SK-N-SH (cell line): ENCODE data around the gene MDH1.
A peak's percentile ranks its signal among the peaks of the same experiment; 100 is the strongest.

Experiments
- EP300 ChIP-seq, 2 experiments: IDR thresholded peaks; 2 replicates each; pipeline versions ENCODE4 v1.4.0 to v1.6.1; 2012; ENCODE audit warnings: borderline replicate concordance in 1 of 2, low read depth in 1 of 2, low read length in 1 of 2
- TAF1 ChIP-seq: IDR thresholded peaks from 2 replicates; pipeline ENCODE4 v1.6.1; 2012; ENCODE audit warnings: low read depth, mild to moderate bottlenecking, low read length, moderate library complexity, borderline replicate concordance
- TEAD4 ChIP-seq: IDR thresholded peaks from 2 replicates; pipeline ENCODE4 v1.4.0; 2012; ENCODE audit warnings: mild to moderate bottlenecking, borderline replicate concordance; ENCODE audit not compliant: insufficient read depth
- ZBTB33 ChIP-seq: IDR thresholded peaks from 2 replicates; pipeline ENCODE4 v1.4.0; 2012; ENCODE audit warnings: low read depth, borderline replicate concordance
- TF ChIP-seq, protein P1 (sequence below): fragments of 200-600 bp; sonication (generic); IDR thresholded peaks from 2 replicates; pipeline ENCODE4 v1.6.1; 2017; ENCODE audit warnings: antibody characterized with exemption, mild to moderate bottlenecking, moderate library complexity

DNA sequence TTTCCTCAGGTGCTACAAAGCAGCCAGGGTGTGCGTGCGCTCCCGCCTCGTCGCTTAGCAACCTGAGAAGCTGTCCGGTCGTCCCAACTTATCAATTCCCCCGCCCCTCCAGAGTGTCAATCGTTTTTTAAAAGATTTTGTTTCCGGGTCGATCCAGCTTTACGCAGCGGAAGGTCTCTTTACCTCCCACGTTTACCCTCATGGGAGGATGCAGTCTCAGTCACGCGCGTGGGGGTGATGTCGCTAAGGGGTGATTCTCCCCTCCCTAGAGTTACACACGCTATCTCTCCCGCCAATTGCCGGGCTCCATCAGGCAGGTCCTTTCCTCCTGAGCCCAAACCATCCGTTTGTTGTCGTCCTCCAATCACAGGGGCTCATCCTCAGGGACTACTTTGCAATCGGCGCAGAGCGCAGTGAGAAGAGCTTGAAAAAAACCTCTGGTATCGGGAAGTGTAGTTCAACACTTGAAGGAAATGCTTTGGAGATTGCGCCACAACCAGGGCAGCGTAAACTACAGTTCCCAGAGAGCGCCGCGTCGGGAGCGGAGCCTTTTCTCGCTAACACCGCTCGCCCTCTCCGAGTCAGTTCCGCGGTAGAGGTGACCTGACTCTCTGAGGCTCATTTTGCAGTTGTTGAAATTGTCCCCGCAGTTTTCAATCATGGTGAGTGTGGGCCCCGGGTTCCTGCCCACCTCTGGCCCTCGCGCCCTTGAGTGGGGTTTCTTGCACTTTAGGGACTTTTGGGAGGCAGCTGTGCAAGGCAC, at the start of gene MDH1, which contains the start of gene WDPCP:
- TF ChIP-seq, protein P1, sequence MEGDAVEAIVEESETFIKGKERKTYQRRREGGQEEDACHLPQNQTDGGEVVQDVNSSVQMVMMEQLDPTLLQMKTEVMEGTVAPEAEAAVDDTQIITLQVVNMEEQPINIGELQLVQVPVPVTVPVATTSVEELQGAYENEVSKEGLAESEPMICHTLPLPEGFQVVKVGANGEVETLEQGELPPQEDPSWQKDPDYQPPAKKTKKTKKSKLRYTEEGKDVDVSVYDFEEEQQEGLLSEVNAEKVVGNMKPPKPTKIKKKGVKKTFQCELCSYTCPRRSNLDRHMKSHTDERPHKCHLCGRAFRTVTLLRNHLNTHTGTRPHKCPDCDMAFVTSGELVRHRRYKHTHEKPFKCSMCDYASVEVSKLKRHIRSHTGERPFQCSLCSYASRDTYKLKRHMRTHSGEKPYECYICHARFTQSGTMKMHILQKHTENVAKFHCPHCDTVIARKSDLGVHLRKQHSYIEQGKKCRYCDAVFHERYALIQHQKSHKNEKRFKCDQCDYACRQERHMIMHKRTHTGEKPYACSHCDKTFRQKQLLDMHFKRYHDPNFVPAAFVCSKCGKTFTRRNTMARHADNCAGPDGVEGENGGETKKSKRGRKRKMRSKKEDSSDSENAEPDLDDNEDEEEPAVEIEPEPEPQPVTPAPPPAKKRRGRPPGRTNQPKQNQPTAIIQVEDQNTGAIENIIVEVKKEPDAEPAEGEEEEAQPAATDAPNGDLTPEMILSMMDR: no peak
- TF ChIP-seq ZBTB33: 0 out of 2 replicates have a peak, but pooled peaks have one; percentile 35
- TF ChIP-seq TAF1: peak; percentile 72; the same call in 1 of the 2 replicates
- no peak for TF ChIP-seq TEAD4
- no peak for TF ChIP-seq EP300 (IDR thresholded peaks at IDR 0.05; ENCODE audit: borderline replicate concordance in 1 of 2, low read depth in 1 of 2, low read length in 1 of 2)
